Liver (tissue), 9 donors: Measurements from ENCODE around the gene DUSP7. TPM values are rescaled to one million over a fixed set of nuclear protein-coding genes. Genes with fewer than 3 reads are reported as not detected.

ENCODE experiments used
- DNase-seq: peaks from one replicate; pipeline ENCODE4 v3.0.0-alpha.2; 2017; ENCODE audit warnings: low spot score
- H3K27ac ChIP-seq, 2 donors: one replicate each; pipeline ENCODE4 v1.7.0; 2013; ENCODE audit warnings: inconsistent platforms in 2 of 2, low read length in 2 of 2, control low read depth in 1 of 2, low read depth in 1 of 2, mild to moderate bottlenecking in 1 of 2
- H3K27me3 ChIP-seq, 4 donors: one replicate each; pipeline versions ENCODE4 v1.6.1 to v1.7.0; 2013; ENCODE audit warnings: low read length in 3 of 4, inconsistent platforms in 1 of 4, mild to moderate bottlenecking in 1 of 4, moderate library complexity in 1 of 4; ENCODE audit not compliant: control insufficient read depth in 4 of 4, insufficient read depth in 4 of 4
- H3K36me3 ChIP-seq, 4 donors: one replicate each; pipeline versions ENCODE4 v1.6.1 to v1.7.0; 2013; ENCODE audit warnings: low read length in 3 of 4, mild to moderate bottlenecking in 3 of 4, low read depth in 1 of 4, moderate library complexity in 1 of 4; ENCODE audit not compliant: control insufficient read depth in 4 of 4, insufficient read depth in 3 of 4
- H3K4me1 ChIP-seq, 4 donors: one replicate each; pipeline versions ENCODE4 v1.6.1 to v1.7.0; 2013; ENCODE audit warnings: low read length in 3 of 4, mild to moderate bottlenecking in 3 of 4, moderate library complexity in 1 of 4; ENCODE audit not compliant: control insufficient read depth in 4 of 4, insufficient read depth in 4 of 4
- H3K4me3 ChIP-seq, 3 donors: one replicate each; pipeline versions ENCODE4 v1.6.1 to v1.7.0; 2013; ENCODE audit warnings: low read length in 3 of 3, control low read depth in 1 of 3, low read depth in 1 of 3, mild to moderate bottlenecking in 1 of 3
- H3K9ac ChIP-seq, 2 donors: one replicate each; pipeline ENCODE4 v1.7.0; 2013; ENCODE audit warnings: low read length in 2 of 2, mild to moderate bottlenecking in 2 of 2, moderate library complexity in 2 of 2, control low read depth in 1 of 2, low read depth in 1 of 2
- H3K9me3 ChIP-seq, 4 donors: one replicate each; pipeline versions ENCODE4 v1.6.1 to v1.7.0; 2013; ENCODE audit warnings: low read length in 3 of 4; ENCODE audit not compliant: control insufficient read depth in 4 of 4
- ATF3 ChIP-seq: IDR thresholded peaks from 2 replicates; pipeline ENCODE4 v1.6.1; 2016; ENCODE audit warnings: antibody characterized with exemption
- CTCF ChIP-seq: fragments of 150-350 bp; IDR thresholded peaks from 2 replicates; pipeline ENCODE4 v1.5.1; 2017; ENCODE audit warnings: improper control_type of control experiment, low read depth, low read length; ENCODE audit not compliant: missing input control
- EGR1 ChIP-seq, 2 donors: IDR thresholded peaks; 2 replicates each; pipeline ENCODE4 v1.6.1; 2016 to 2018; ENCODE audit warnings: antibody characterized with exemption in 2 of 2, low read depth in 2 of 2
- FOXA2 ChIP-seq: IDR thresholded peaks from 2 replicates; pipeline ENCODE4 v1.6.1; 2016; ENCODE audit warnings: antibody characterized with exemption
- GABPA ChIP-seq, 2 donors: IDR thresholded peaks in 1 of 2; conservative IDR thresholded peaks in 1 of 2; 2 replicates each; pipeline ENCODE4 v1.6.1; 2016; ENCODE audit warnings: antibody characterized with exemption in 2 of 2, mild to moderate bottlenecking in 1 of 2, moderate library complexity in 1 of 2
- HNF4A ChIP-seq, 2 donors: conservative IDR thresholded peaks; 2 replicates each; pipeline ENCODE4 v1.6.1; 2016; ENCODE audit warnings: antibody characterized with exemption in 2 of 2, mild to moderate bottlenecking in 2 of 2
- JUND ChIP-seq, 2 donors: IDR thresholded peaks; 2 replicates each; pipeline ENCODE4 v1.6.1; 2016; ENCODE audit warnings: antibody characterized with exemption in 2 of 2
- MAX ChIP-seq: IDR thresholded peaks from 2 replicates; pipeline ENCODE4 v1.6.1; 2016; ENCODE audit warnings: antibody characterized with exemption
- NR2F2 ChIP-seq: IDR thresholded peaks from 2 replicates; pipeline ENCODE4 v1.6.1; 2016; ENCODE audit warnings: antibody characterized with exemption
- REST ChIP-seq: IDR thresholded peaks from 2 replicates; pipeline ENCODE4 v1.6.1; 2016; ENCODE audit warnings: antibody characterized with exemption, mild to moderate bottlenecking
- RXRA ChIP-seq, 2 donors: IDR thresholded peaks; 2 replicates each; pipeline ENCODE4 v1.6.1; 2017 to 2018; ENCODE audit warnings: antibody characterized with exemption in 2 of 2, mild to moderate bottlenecking in 1 of 2
- SP1 ChIP-seq: IDR thresholded peaks from 2 replicates; pipeline ENCODE4 v1.6.1; 2018; ENCODE audit warnings: antibody characterized with exemption, mild to moderate bottlenecking
- TAF1 ChIP-seq: conservative IDR thresholded peaks from 2 replicates; pipeline ENCODE4 v1.6.1; 2016; ENCODE audit warnings: antibody characterized with exemption, mild to moderate bottlenecking
- YY1 ChIP-seq: IDR thresholded peaks from 2 replicates; pipeline ENCODE4 v1.6.1; 2016; ENCODE audit warnings: antibody characterized with exemption, mild to moderate bottlenecking
- ZBTB33 ChIP-seq: IDR thresholded peaks from 2 replicates; pipeline ENCODE4 v1.6.1; 2016; ENCODE audit warnings: antibody characterized with exemption
- WGBS: extraction: QIAGEN DNeasy Blood & Tissue Kit; methylation state at CpG from one replicate; pipeline ENCODE4 v1.1.7; 2013; 5-methylcytosine and 5-hydroxymethylcytosine counted together
- polyA plus RNA-seq, 2 donors: library from polyadenylated mRNA; stranded (reverse) in 1 of 2; unstranded in 1 of 2; fragments of 200-250 nt in 1 of 2; fragments of >200 nt in 1 of 2; fragmentation: Nextera tagmentation in 1 of 2; extraction: Ambion mirVana in 1 of 2; gene quantifications; one replicate each; pipeline versions ENCODE4 v1.2.1 to v1.2.3, GENCODE V29; 2013 to 2015
- total RNA-seq, 2 donors: library from RNA; depleted of rRNA; stranded (reverse); fragments of >200 nt; gene quantifications; one replicate each; pipeline ENCODE4 v1.2.3, GENCODE V29; 2014
- donor health status: healthy.
- donor health status: healthy.
- donor health status: healthy.
- donor health status: healthy.
- donor health status: healthy.

The DUSP7 gene
- total and polyA plus RNA-seq, 4 donors = 1.5 to 5.0 (median 3.7) TPM

- no peak overlapping the region for H3K4me3 ChIP-seq
- DNase-seq = no peak
- no peaks in the 10 kb centered on the region for H3K27me3 ChIP-seq
- no peak overlapping the region for H3K9ac ChIP-seq
- H3K36me3 ChIP-seq = no peaks in the 10 kb centered on the region
- peak overlapping the region in 1 of 2 donors; percentile 25 for H3K27ac ChIP-seq
- no peak for TF ChIP-seq NR2F2
- TF ChIP-seq GABPA (IDR thresholded peaks at IDR 0.05 in 1 of 2, conservative IDR thresholded peaks at IDR 0.05 in 1 of 2) = no peak
- TF ChIP-seq JUND (IDR thresholded peaks at IDR 0.05) = no peak
- no peak for TF ChIP-seq REST
- TF ChIP-seq MAX = no peak
- no peak for TF ChIP-seq EGR1 (IDR thresholded peaks at IDR 0.05; ENCODE audit: low read depth in 2 of 2)
- TF ChIP-seq ZBTB33 = no peak
- no peak for TF ChIP-seq TAF1
- TF ChIP-seq CTCF = no peak
- TF ChIP-seq HNF4A (conservative IDR thresholded peaks at IDR 0.05) = no peak
- no peak for TF ChIP-seq YY1
- no peak for TF ChIP-seq FOXA2
- TF ChIP-seq RXRA (IDR thresholded peaks at IDR 0.05) = no peak
- no peak for TF ChIP-seq SP1
- TF ChIP-seq ATF3 = no peak
- no peaks in the 10 kb centered on the region for H3K9me3 ChIP-seq
- H3K4me1 ChIP-seq = peaks cover 0 to 3% (median 0%) of the 10 kb centered on the region in 4 donors
- 94% methylated on average over 3 of the region's 3 CpGs for WGBS
These were observed 33.1 kb downstream of the DUSP7 start for GRCh38 chr3:52023101-52023770.
